A673 (cell line): ENCODE results near the gene GCSH. TPM values are rescaled to one million over a fixed set of nuclear protein-coding genes. Genes with fewer than 3 reads are reported as not detected.

Experiments used
- BruUV-seq: library from RNA; stranded (reverse); fragments of 400-500 nt; replicated peaks from 2 replicates; lab custom pipeline; 2021; lab: Mats Ljungman, UMichigan
- CTCF ChIA-PET: fragments of 300-600 bp; sonication (Branson Sonifier 250); formaldehyde crosslinking; loops from one replicate; lab custom pipeline; 2022; ENCODE audit warnings: antibody characterized with exemption; lab: Charles Lee
- POLR2A ChIA-PET: fragments of 300-600 bp; sonication (Branson Sonifier 250); formaldehyde crosslinking; loops from one replicate; lab custom pipeline; 2022; ENCODE audit warnings: antibody characterized with exemption; ENCODE audit not compliant: low non-redundant PET; lab: Charles Lee
- DNase-seq: peaks from one replicate; pipeline ENCODE4 v3.0.0-alpha.2; 2015; ENCODE audit warnings: low spot score
- H3K27ac ChIP-seq: fragments of 200-600 bp; sonication (generic); 2 replicates; pipeline ENCODE4 v1.5.1; 2016; ENCODE audit warnings: mixed run types, low read depth, mild to moderate bottlenecking, mixed read lengths, antibody characterized with exemption, low read length; ENCODE audit not compliant: poor library complexity, severe bottlenecking
- H3K27me3 ChIP-seq: fragments of 200-600 bp; sonication (generic); replicated peaks from 2 replicates; pipeline ENCODE4 v1.6.1; 2017; ENCODE audit warnings: mixed run types, low read depth, mild to moderate bottlenecking, mixed read lengths, antibody characterized with exemption, low read length; ENCODE audit not compliant: insufficient read depth, poor library complexity
- H3K36me3 ChIP-seq: fragments of 200-600 bp; sonication (generic); 2 replicates; pipeline ENCODE4 v1.6.1; 2016; ENCODE audit warnings: mixed run types, mild to moderate bottlenecking, mixed read lengths, antibody characterized with exemption, low read length; ENCODE audit not compliant: insufficient read depth, poor library complexity, severe bottlenecking
- H3K4me1 ChIP-seq: fragments of 200-600 bp; sonication (generic); 2 replicates; pipeline ENCODE4 v1.6.1; 2017; ENCODE audit warnings: mixed run types, mild to moderate bottlenecking, mixed read lengths, antibody characterized with exemption, low read length; ENCODE audit not compliant: insufficient read depth, poor library complexity, severe bottlenecking
- H3K4me3 ChIP-seq: fragments of 200-600 bp; sonication (generic); 2 replicates; pipeline ENCODE4 v1.5.1; 2016; ENCODE audit warnings: low read depth, mixed run types, mild to moderate bottlenecking, mixed read lengths, low read length; ENCODE audit not compliant: poor library complexity, severe bottlenecking
- H3K9me3 ChIP-seq: fragments of 200-600 bp; sonication (generic); 2 replicates; pipeline ENCODE4 v1.6.1; 2016; ENCODE audit warnings: mixed run types, low read depth, mild to moderate bottlenecking, mixed read lengths, antibody characterized with exemption, low read length; ENCODE audit not compliant: poor library complexity, severe bottlenecking
- EZH2 ChIP-seq: fragments of 200-600 bp; sonication (generic); IDR thresholded peaks from 2 replicates; pipeline ENCODE4 v1.6.1; 2017; ENCODE audit warnings: borderline replicate concordance, low read depth, mild to moderate bottlenecking, mixed read lengths, antibody characterized with exemption, low read length; ENCODE audit not compliant: poor library complexity, severe bottlenecking
- intact Hi-C: fragments of 100-400 bp; cut with micrococcal nuclease; formaldehyde crosslinking; loops from one replicate; pipeline ENCODE4 v1.10.0; 2022; ENCODE audit not compliant: unreplicated experiment
- total RNA-seq: library from RNA; stranded (reverse); gene quantifications from 2 replicates; pipeline ENCODE4 v1.2.3, GENCODE V29; 2021
- TF ChIP-seq, protein P1 (sequence below): fragments of 300-800, 200-600 bp; sonication (generic); conservative IDR thresholded peaks from 2 replicates; pipeline ENCODE4 v1.5.1; 2017; ENCODE audit warnings: low read depth, mild to moderate bottlenecking, antibody characterized with exemption, low read length, moderate library complexity, mixed read lengths

GCSH gene
- total RNA-seq, 1 experiment from 2014 or later: 65.8 TPM

DNA sequence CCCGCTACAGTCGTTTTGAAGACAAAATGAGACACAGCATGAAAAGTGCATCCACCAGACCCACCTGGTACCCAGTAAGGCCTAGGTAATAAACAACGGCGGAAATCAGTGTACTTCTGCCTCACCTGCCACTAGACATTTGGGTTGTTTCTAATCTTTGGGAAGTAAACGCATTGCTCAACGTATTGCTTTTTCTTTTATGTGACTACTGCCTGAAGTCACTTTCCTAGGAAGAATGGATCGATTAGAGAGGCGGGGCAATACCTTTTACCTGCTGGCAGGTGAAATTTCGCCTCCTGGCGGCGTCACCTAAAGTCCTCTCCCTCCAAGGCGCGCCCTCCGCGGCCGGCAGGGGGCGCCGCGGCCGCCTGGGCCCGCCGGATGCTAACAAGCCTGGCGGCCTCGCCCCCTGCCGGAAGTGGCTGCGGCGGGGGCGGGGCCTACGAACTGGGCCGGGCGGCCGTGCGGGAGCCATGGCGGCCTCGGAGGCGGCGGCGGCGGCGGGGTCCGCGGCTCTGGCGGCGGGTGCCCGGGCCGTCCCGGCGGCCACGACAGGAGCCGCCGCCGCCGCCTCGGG, 60.7 kb downstream of the GCSH start, which contains the start of gene ATMIN:
ATMIN (plus strand) TSS at position 445 of the 577 bp plus-strand sequence; CDS start at position 474, 29 bp downstream.
- H3K9me3 ChIP-seq: no peaks in the 10 kb centered on the region
- no peaks in the 10 kb centered on the region for H3K27me3 ChIP-seq
- POLR2A ChIA-PET: interaction anchor here (0.6 kb wide), 2 partner anchors 121 to 784 kb away, joined by 3 read pairs; no protein-coding TSS in a partner anchor
- peak; percentile 93 for DNase-seq
- no peaks in the 10 kb centered on the region for H3K36me3 ChIP-seq
- no TSS peak for BruUV-seq
- TF ChIP-seq EZH2: no peak
- TF ChIP-seq, protein P1, sequence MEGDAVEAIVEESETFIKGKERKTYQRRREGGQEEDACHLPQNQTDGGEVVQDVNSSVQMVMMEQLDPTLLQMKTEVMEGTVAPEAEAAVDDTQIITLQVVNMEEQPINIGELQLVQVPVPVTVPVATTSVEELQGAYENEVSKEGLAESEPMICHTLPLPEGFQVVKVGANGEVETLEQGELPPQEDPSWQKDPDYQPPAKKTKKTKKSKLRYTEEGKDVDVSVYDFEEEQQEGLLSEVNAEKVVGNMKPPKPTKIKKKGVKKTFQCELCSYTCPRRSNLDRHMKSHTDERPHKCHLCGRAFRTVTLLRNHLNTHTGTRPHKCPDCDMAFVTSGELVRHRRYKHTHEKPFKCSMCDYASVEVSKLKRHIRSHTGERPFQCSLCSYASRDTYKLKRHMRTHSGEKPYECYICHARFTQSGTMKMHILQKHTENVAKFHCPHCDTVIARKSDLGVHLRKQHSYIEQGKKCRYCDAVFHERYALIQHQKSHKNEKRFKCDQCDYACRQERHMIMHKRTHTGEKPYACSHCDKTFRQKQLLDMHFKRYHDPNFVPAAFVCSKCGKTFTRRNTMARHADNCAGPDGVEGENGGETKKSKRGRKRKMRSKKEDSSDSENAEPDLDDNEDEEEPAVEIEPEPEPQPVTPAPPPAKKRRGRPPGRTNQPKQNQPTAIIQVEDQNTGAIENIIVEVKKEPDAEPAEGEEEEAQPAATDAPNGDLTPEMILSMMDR: peak; percentile 88
- CTCF ChIA-PET: interaction anchor here (0.6 to 1.4 kb wide), 10 partner anchors 13 to 617 kb away, joined by 3 to 10 read pairs (median 3); partner anchors contain the start of genes C16orf46, CENPN and CMC2
- H3K27ac ChIP-seq: peak within 1 kb of the TSS; percentile 38
- no peaks in the 10 kb centered on the region for H3K4me1 ChIP-seq
- intact Hi-C loops: loop anchor here (10.0 kb wide), 2 partner anchors 179 to 699 kb away; no protein-coding TSS in a partner anchor
- H3K4me3 ChIP-seq: peak within 1 kb of the TSS; percentile 79

Other genes with a start within 250 kb of the GCSH start
- 129 and 130 TPM in 2 replicates for gene CMC2, start 89.5 kb downstream of the GCSH start, total RNA-seq
- 91.0 and 109 TPM in 2 replicates for gene CENPN, start 89.2 kb downstream of the GCSH start, total RNA-seq
- 43.5 and 44.6 TPM in 2 replicates for gene ATMIN, start 60.6 kb downstream of the GCSH start, total RNA-seq
- gene C16orf46, start 19.2 kb downstream of the GCSH start, total RNA-seq: 0.21 and 1.4 TPM in 2 replicates
- gene BCO1, start 142.3 kb upstream of the GCSH start, total RNA-seq: 0.15 and 0.19 TPM in 2 replicates
- 15.2 and 18.0 TPM in 2 replicates for gene GAN, start 218.6 kb upstream of the GCSH start, total RNA-seq